SK-N-SH treated with all-trans-retinoic acid at 6 μM for 48 hours (cell line): ENCODE measurements around the gene NAP1L4.

Experiments
- CREB5 ChIP-seq: fragments of 250-450 bp; sonication (Bioruptor Pico); IDR thresholded peaks from 2 replicates; pipeline ENCODE4 v1.5.1; 2020; ENCODE audit warnings: low read depth, mild to moderate bottlenecking, moderate library complexity
- CSDC2 ChIP-seq: fragments of 250-450 bp; sonication (Bioruptor Pico); IDR thresholded peaks from 2 replicates; pipeline ENCODE4 v1.5.0; 2020; ENCODE audit warnings: mild to moderate bottlenecking, moderate library complexity
- PPARA ChIP-seq: fragments of 250-450 bp; sonication (Bioruptor Pico); IDR thresholded peaks from 2 replicates; pipeline ENCODE4 v1.5.0; 2020; ENCODE audit warnings: mild to moderate bottlenecking, borderline replicate concordance
- RARB ChIP-seq: fragments of 250-450 bp; sonication (Bioruptor Pico); IDR thresholded peaks from 2 replicates; pipeline ENCODE4 v1.8.0; 2021; ENCODE audit warnings: mild to moderate bottlenecking, moderate library complexity
- ZC3H10 ChIP-seq: fragments of 250-450 bp; sonication (Bioruptor Pico); IDR thresholded peaks from 2 replicates; pipeline ENCODE4 v1.5.1; 2021; ENCODE audit warnings: mild to moderate bottlenecking, moderate library complexity
- ZFP3 ChIP-seq: fragments of 250-450 bp; sonication (Bioruptor Pico); IDR thresholded peaks from 2 replicates; pipeline ENCODE4 v1.5.0; 2020; ENCODE audit warnings: mild to moderate bottlenecking, moderate library complexity
- TF ChIP-seq, protein P1 (sequence below): fragments of 250-450 bp; sonication (Bioruptor Pico); IDR thresholded peaks from 2 replicates; pipeline ENCODE4 v1.8.0; 2020; ENCODE audit warnings: mild to moderate bottlenecking, moderate library complexity, borderline replicate concordance

- TF ChIP-seq ZFP3 (CRISPR knock-in tag) (no peak), CREB5 (no peak), ZC3H10 (CRISPR knock-in tag) (no peak), PPARA (CRISPR knock-in tag) (no peak), CSDC2 (CRISPR knock-in tag) (no peak), RARB (CRISPR knock-in tag) (no peak)
- TF ChIP-seq, protein P1, sequence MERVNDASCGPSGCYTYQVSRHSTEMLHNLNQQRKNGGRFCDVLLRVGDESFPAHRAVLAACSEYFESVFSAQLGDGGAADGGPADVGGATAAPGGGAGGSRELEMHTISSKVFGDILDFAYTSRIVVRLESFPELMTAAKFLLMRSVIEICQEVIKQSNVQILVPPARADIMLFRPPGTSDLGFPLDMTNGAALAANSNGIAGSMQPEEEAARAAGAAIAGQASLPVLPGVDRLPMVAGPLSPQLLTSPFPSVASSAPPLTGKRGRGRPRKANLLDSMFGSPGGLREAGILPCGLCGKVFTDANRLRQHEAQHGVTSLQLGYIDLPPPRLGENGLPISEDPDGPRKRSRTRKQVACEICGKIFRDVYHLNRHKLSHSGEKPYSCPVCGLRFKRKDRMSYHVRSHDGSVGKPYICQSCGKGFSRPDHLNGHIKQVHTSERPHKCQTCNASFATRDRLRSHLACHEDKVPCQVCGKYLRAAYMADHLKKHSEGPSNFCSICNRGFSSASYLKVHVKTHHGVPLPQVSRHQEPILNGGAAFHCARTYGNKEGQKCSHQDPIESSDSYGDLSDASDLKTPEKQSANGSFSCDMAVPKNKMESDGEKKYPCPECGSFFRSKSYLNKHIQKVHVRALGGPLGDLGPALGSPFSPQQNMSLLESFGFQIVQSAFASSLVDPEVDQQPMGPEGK (CRISPR knock-in tag), result no peak
These were observed 23.7 kb downstream of the NAP1L4 start for GRCh38 chr11:2968341-2968900.
